Omental fat pad (tissue), 4 donors: ENCODE measurements around the gene AUTS2. TPM values are rescaled to one million over a fixed set of nuclear protein-coding genes. Genes with fewer than 3 reads are reported as not detected.

ENCODE experiments used
- ATAC-seq: fragments of 150-250 bp; one replicate; pipeline ENCODE4 v1.9.1; 2016; ENCODE audit warnings: mild to moderate bottlenecking, moderate library complexity; ENCODE audit not compliant: low FRiP score
- DNase-seq: peaks from one replicate; pipeline ENCODE4 v3.0.0-alpha.2; 2019; ENCODE audit warnings: low spot score
- total RNA-seq, 4 donors: library from RNA; depleted of rRNA; stranded (reverse); fragments of >200 nt; gene quantifications; one replicate each; pipeline ENCODE4 v1.1.0, GENCODE V29; 2016
- TF ChIP-seq, protein P1 (sequence below), 3 donors: fragments of 450-650 bp; IDR thresholded peaks; one replicate each; pipeline ENCODE4 v1.5.1; 2016 to 2017; ENCODE audit warnings: antibody characterized with exemption in 3 of 3, mild to moderate bottlenecking in 3 of 3, moderate library complexity in 2 of 3

The AUTS2 gene
- total RNA-seq, 4 donors from 2014 or later, result 13.2 to 27.0 (median 21.2) TPM

DNA sequence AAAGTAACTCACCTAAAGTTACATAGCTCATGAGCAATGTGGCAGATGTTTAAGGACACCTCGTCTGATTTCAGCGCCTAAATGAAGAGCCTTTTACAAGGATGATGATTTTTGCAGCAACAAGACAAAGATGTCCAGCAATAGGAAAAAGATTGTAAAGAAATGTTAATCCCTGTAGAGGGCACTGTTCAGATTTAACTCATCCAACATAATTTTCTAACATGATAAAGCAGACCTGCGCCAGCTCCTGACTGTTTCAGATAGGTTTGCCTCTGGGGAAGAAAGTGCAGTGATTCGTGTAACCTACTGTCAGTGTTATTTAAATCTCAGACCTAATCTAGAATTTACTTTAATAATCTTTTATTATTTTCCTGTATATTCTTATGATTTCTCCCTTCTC lies 595.2 kb downstream of the AUTS2 start:
- TF ChIP-seq, protein P1, sequence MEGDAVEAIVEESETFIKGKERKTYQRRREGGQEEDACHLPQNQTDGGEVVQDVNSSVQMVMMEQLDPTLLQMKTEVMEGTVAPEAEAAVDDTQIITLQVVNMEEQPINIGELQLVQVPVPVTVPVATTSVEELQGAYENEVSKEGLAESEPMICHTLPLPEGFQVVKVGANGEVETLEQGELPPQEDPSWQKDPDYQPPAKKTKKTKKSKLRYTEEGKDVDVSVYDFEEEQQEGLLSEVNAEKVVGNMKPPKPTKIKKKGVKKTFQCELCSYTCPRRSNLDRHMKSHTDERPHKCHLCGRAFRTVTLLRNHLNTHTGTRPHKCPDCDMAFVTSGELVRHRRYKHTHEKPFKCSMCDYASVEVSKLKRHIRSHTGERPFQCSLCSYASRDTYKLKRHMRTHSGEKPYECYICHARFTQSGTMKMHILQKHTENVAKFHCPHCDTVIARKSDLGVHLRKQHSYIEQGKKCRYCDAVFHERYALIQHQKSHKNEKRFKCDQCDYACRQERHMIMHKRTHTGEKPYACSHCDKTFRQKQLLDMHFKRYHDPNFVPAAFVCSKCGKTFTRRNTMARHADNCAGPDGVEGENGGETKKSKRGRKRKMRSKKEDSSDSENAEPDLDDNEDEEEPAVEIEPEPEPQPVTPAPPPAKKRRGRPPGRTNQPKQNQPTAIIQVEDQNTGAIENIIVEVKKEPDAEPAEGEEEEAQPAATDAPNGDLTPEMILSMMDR (IDR thresholded peaks at IDR 0.05), result no peak
- ATAC-seq, result no peak
- no peak for DNase-seq

DNA sequence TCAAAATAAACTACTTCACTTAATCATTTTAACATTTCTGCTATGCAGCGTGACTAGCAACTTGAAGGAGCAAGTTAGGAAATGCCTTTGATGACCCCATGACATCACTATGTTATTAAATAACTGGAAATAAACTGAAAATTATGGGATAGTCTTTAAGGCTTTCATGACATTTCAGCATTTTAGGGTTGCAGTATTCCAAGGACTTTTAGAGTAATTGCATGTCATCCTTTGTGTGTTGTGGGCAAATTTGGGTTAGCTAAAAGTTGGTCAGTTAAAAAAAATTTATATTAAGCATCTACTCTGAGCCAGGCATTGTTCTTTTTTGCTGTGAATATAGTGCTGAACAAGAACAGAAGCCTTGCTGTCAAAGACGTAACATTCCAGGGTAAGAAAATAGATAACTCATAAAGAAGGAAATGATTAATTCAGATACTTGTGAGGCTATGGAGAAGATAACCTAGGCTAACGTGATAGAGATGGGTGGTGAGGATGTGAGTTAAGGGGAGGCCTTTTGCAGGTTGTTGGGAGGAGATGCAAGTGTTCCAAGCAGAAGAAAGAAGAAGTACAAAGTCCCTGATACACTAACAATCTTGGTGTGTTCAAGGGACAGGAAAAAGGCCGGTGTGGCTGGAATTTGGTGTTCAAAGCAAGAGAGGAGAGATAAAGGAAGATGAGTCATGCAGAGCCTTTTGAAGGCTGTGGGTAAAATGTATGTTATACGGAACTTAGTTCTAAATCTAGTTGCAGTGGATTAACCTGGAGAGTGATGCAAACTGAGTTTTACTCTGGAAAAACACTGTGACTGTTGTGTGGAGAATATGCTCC lies 610.2 kb downstream of the AUTS2 start:
- TF ChIP-seq, protein P1 (IDR thresholded peaks at IDR 0.05), result no peak
- DNase-seq (no peak), ATAC-seq (no peak)

GRCh38 chr7:70210200-70210935 lies 612.1 kb downstream of the AUTS2 start:
- DNase-seq (no peak), ATAC-seq (no peak)
- TF ChIP-seq, protein P1 (IDR thresholded peaks at IDR 0.05), result no peak

- no peak for ATAC-seq
- TF ChIP-seq, protein P1 (IDR thresholded peaks at IDR 0.05), result no peak
Observed at GRCh38 chr7:70210936-70211310, 612.6 kb downstream of the AUTS2 start.

DNA sequence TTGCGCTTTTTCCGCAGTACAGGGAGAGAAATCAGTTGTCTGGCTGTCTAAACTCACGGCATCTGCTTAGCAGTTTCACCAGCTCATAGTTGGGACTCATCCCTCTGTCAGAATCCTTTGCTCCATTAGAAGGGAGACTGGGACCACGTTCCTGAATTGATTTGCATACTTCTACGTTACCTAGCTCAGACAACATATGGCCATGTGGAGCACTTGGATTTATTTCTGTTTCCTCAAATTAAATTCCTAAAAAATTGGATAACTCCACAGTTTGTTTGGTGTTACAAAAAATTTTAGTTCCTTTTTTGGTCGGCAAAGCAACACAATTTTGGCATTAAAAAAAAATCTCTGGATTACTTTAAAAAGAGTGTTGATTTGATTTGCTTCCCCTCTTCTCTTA lies 614.0 kb downstream of the AUTS2 start:
- ATAC-seq (no peak), DNase-seq (no peak)
- TF ChIP-seq, protein P1 (IDR thresholded peaks at IDR 0.05), result no peak

More at GRCh38 chr7:70210936-70211310, 612.6 kb downstream of the AUTS2 start:
- DNase-seq, result no peak

GRCh38 chr7:70214071-70214470 lies 615.8 kb downstream of the AUTS2 start:
- TF ChIP-seq, protein P1 (IDR thresholded peaks at IDR 0.05), result no peak
- ATAC-seq, result no peak
- DNase-seq, result no peak
